ENCODE results near the gene PLAC9. TPM values are rescaled to one million over a fixed set of nuclear protein-coding genes. Genes with fewer than 3 reads are reported as not detected.

PLAC9 gene
- total and polyA plus RNA-seq, 2 donors (not counting 3 experiments of a cell fraction or from before 2014, with no cell fraction given) = 1.7 to 2.0 TPM

DNA sequence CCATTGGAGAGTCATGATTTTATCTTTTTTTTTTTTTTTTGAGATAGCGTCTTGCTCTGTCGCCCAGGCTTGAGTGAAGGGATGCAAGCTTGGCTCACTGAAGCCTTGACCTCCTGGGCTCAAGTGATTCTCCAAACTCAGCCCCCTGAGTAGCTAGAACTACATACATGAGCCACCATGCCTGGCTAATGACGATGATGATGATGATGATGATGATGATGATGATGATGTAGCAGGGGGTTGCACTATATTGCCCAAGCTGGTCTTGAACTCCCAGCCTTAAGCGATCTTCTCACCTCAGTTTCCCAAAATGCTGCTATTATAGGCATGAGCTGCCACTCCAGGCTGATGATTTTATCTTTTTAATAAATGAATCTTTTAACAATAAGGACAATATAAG, 13.9 kb upstream of the PLAC9 start:
- no peak for TF ChIP-seq GATA2 (IDR thresholded peaks at IDR 0.05; ENCODE audit: insufficient read depth, insufficient read length, low read depth, low read length)
- no peak for TF ChIP-seq JUN (IDR thresholded peaks at IDR 0.05; ENCODE audit: borderline replicate concordance, insufficient read depth, insufficient read length, low read depth)
- TF ChIP-seq, protein P1, sequence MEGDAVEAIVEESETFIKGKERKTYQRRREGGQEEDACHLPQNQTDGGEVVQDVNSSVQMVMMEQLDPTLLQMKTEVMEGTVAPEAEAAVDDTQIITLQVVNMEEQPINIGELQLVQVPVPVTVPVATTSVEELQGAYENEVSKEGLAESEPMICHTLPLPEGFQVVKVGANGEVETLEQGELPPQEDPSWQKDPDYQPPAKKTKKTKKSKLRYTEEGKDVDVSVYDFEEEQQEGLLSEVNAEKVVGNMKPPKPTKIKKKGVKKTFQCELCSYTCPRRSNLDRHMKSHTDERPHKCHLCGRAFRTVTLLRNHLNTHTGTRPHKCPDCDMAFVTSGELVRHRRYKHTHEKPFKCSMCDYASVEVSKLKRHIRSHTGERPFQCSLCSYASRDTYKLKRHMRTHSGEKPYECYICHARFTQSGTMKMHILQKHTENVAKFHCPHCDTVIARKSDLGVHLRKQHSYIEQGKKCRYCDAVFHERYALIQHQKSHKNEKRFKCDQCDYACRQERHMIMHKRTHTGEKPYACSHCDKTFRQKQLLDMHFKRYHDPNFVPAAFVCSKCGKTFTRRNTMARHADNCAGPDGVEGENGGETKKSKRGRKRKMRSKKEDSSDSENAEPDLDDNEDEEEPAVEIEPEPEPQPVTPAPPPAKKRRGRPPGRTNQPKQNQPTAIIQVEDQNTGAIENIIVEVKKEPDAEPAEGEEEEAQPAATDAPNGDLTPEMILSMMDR (IDR thresholded peaks at IDR 0.05; ENCODE audit: extremely low read depth in 1 of 2, insufficient read depth in 1 of 2, low read depth in 1 of 2, low read length in 2 of 2) = no peak
- TF ChIP-seq MYC (IDR thresholded peaks at IDR 0.05; ENCODE audit: low read depth, low read length) = no peak
- no peak for TF ChIP-seq FOS (IDR thresholded peaks at IDR 0.05; ENCODE audit: borderline replicate concordance, insufficient read depth, low read length)
- no peak for TF ChIP-seq POLR2AphosphoS5 (IDR thresholded peaks at IDR 0.05; ENCODE audit: insufficient read depth, low read depth, low read length)
- TF ChIP-seq POLR2A (IDR thresholded peaks at IDR 0.05; ENCODE audit: low read depth, low read length) = no peak
- no peak overlapping the region for H3K9ac ChIP-seq (replicated peaks; ENCODE audit: extremely low read depth, insufficient read depth, low read length)
- H4K20me1 ChIP-seq (replicated peaks; ENCODE audit: control insufficient read depth, extremely low read depth, insufficient read depth, low read length) = no peaks in the 10 kb centered on the region
- BruUV-seq (replicated peaks) = no TSS peak
- no peaks in the 10 kb centered on the region for H3K9me1 ChIP-seq (replicated peaks; ENCODE audit: control insufficient read depth, extremely low read depth, insufficient read depth, low read length)
- FAIRE-seq = no peak
- no peaks in the 10 kb centered on the region for H3K9me3 ChIP-seq (replicated peaks; ENCODE audit: control insufficient read depth, insufficient read depth, low read length)
- ChIA-PET CTCF (interaction anchor here (0.7 to 1.9 kb wide), 5 partner anchors 11 to 580 kb away, joined by 3 to 5 read pairs (median 3); no protein-coding TSS in a partner anchor), POLR2A (no interaction called here)
- no peak for DNase-seq (ENCODE audit: low read depth, low spot score)
- no peak overlapping the region for H3K4me3 ChIP-seq (replicated peaks in 1 of 3; ENCODE audit: insufficient read depth in 1 of 3, low read depth in 1 of 3, low read length in 3 of 3)
- no peaks in the 10 kb centered on the region for H3K79me2 ChIP-seq (ENCODE audit: control insufficient read depth, insufficient read depth, low read length)
- H3K4me1 ChIP-seq (ENCODE audit: control insufficient read depth, extremely low read depth, insufficient read depth, low read length) = no peaks in the 10 kb centered on the region
- H2AFZ ChIP-seq (ENCODE audit: low read depth, low read length) = no peak overlapping the region
- peaks cover 2 to 4% of the 10 kb centered on the region in 2 experiments for H3K27me3 ChIP-seq (ENCODE audit: control insufficient read depth in 2 of 2, insufficient read depth in 2 of 2, low read length in 2 of 2)
- H3K36me3 ChIP-seq (ENCODE audit: control insufficient read depth in 2 of 2, extremely low read depth in 1 of 2, insufficient read depth in 2 of 2, low read length in 2 of 2) = no peaks in the 10 kb centered on the region
- dilution Hi-C loops (cut with MboI; ENCODE audit: extremely low pct_ligation_motif_present, low sequenced_read_pairs) (no loop called here), intact Hi-C loops (cut with micrococcal nuclease) (no loop called here)
- H3K4me2 ChIP-seq (ENCODE audit: insufficient read depth, low read length) = no peak overlapping the region
- no peak overlapping the region for H3K27ac ChIP-seq (ENCODE audit: insufficient read depth, low read depth, low read length)
